ENCODE measurements around the gene TRIO. TPM values are rescaled to one million over a fixed set of nuclear protein-coding genes. Genes with fewer than 3 reads are reported as not detected.

TRIO gene
- total and polyA plus RNA-seq, 2 donors (not counting 3 experiments of a cell fraction or from before 2014, with no cell fraction given): 82.9 to 248 TPM

- Histone ChIP-seq H3K27me3 (ENCODE audit: control insufficient read depth in 2 of 2, insufficient read depth in 2 of 2, low read length in 2 of 2) (no peaks in the 10 kb centered on the region), H2AFZ (ENCODE audit: low read depth, low read length) (no peak overlapping the region), H3K27ac (ENCODE audit: insufficient read depth, low read depth, low read length) (no peak overlapping the region), H3K4me3 (replicated peaks in 1 of 3; ENCODE audit: insufficient read depth in 1 of 3, low read depth in 1 of 3, low read length in 3 of 3) (no peak overlapping the region), H4K20me1 (replicated peaks; ENCODE audit: control insufficient read depth, extremely low read depth, insufficient read depth, low read length) (no peaks in the 10 kb centered on the region), H3K9ac (replicated peaks; ENCODE audit: extremely low read depth, insufficient read depth, low read length) (no peak overlapping the region), H3K36me3 (ENCODE audit: control insufficient read depth in 2 of 2, extremely low read depth in 1 of 2, insufficient read depth in 2 of 2, low read length in 2 of 2) (peaks cover 17 to 50% of the 10 kb centered on the region in 2 experiments), H3K79me2 (ENCODE audit: control insufficient read depth, insufficient read depth, low read length) (no peaks in the 10 kb centered on the region), H3K9me3 (replicated peaks; ENCODE audit: control insufficient read depth, insufficient read depth, low read length) (no peaks in the 10 kb centered on the region), H3K4me1 (ENCODE audit: control insufficient read depth, extremely low read depth, insufficient read depth, low read length) (no peaks in the 10 kb centered on the region), H3K4me2 (ENCODE audit: insufficient read depth, low read length) (no peak overlapping the region), H3K9me1 (replicated peaks; ENCODE audit: control insufficient read depth, extremely low read depth, insufficient read depth, low read length) (no peaks in the 10 kb centered on the region)
- no peak for FAIRE-seq
- CTCF ChIA-PET: no interaction called here
- TF ChIP-seq MAX (IDR thresholded peaks at IDR 0.05; ENCODE audit: insufficient read depth, insufficient read length): no peak
- TF ChIP-seq GATA2 (IDR thresholded peaks at IDR 0.05; ENCODE audit: insufficient read depth, insufficient read length, low read depth, low read length): no peak
- TF ChIP-seq FOS (IDR thresholded peaks at IDR 0.05; ENCODE audit: borderline replicate concordance, insufficient read depth, low read length): no peak
- TF ChIP-seq JUN (IDR thresholded peaks at IDR 0.05; ENCODE audit: borderline replicate concordance, insufficient read depth, insufficient read length, low read depth): no peak
- TF ChIP-seq POLR2A (IDR thresholded peaks at IDR 0.05; ENCODE audit: low read depth, low read length): no peak
- TF ChIP-seq MYC (IDR thresholded peaks at IDR 0.05; ENCODE audit: low read depth, low read length): no peak
- no peak for TF ChIP-seq EZH2 (IDR thresholded peaks at IDR 0.05; ENCODE audit: borderline replicate concordance, low read depth, low read length, severe bottlenecking)
- TF ChIP-seq POLR2AphosphoS5 (IDR thresholded peaks at IDR 0.05; ENCODE audit: insufficient read depth, low read depth, low read length): no peak
- TF ChIP-seq CTCF (IDR thresholded peaks at IDR 0.05; ENCODE audit: extremely low read depth in 1 of 2, insufficient read depth in 1 of 2, low read depth in 1 of 2, low read length in 2 of 2): no peak
- no TSS peak for BruUV-seq (replicated peaks)
- intact Hi-C loops (cut with micrococcal nuclease): no loop called here
- POLR2A ChIA-PET: no interaction called here
- dilution Hi-C loops (cut with MboI; ENCODE audit: extremely low pct_ligation_motif_present, low sequenced_read_pairs): no loop called here
- DNase-seq (ENCODE audit: low read depth, low spot score): no peak
Observed at GRCh38 chr5:14492331-14492964, 349.3 kb downstream of the TRIO start.
